ENCODE measurements around the gene OPCML.

The OPCML gene

DNA sequence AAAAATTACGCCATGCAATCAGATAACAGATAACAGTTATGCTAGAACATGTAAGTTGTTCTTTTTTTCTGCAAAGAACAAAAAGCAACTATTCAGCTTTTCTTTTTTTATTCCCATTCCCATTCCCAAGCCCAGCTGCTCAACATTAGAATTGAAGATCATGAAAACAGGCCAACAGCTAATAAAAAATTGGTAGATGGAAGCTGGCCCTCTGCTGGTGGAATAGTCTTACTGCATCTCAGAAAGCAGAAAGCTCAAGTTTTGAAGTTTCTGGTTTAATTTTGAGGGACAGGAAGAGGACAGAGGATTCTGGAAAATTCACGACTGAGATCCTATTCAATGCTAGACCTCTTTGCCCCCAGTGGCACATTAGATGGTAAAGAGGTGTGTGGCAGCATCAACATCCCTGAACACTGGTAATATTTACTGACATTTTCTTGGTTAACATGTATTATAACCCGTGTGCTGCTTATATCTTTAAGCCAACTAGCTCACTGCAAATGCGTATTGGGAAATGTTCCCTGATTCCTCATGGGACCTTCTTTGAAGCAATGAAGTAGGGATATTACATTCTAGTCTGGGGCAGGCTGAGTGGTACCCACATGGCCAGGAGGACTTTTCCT lies 591.2 kb downstream of the OPCML start:
- Histone ChIP-seq H3K4me1 (no peaks in the 10 kb centered on the region), H3K36me3 (replicated peaks) (no peaks in the 10 kb centered on the region), H3K4me3 (no peak overlapping the region), H3K9me3 (no peaks in the 10 kb centered on the region), H3K27me3 (ENCODE audit: low read depth) (no peaks in the 10 kb centered on the region)
- in situ Hi-C loops (cut with MboI; ENCODE audit: low sequenced_read_pairs): no loop called here
- peak; percentile 4 to 10 for DNase-seq (ENCODE audit: low spot score in 2 of 2)

GRCh38 chr11:132937016-132937415 lies 595.3 kb downstream of the OPCML start:
- H3K9me3 ChIP-seq: no peaks in the 10 kb centered on the region
- H3K4me1 ChIP-seq: no peaks in the 10 kb centered on the region
- H3K36me3 ChIP-seq (replicated peaks): no peaks in the 10 kb centered on the region
- no peak for DNase-seq (ENCODE audit: low spot score in 2 of 2)
- no peak overlapping the region for H3K4me3 ChIP-seq
- in situ Hi-C loops (cut with MboI; ENCODE audit: low sequenced_read_pairs): no loop called here
- H3K27me3 ChIP-seq (ENCODE audit: low read depth): no peaks in the 10 kb centered on the region

- in situ Hi-C loops (cut with MboI; ENCODE audit: low sequenced_read_pairs): no loop called here
- no peak for DNase-seq (ENCODE audit: low spot score in 2 of 2)
- Histone ChIP-seq H3K4me1 (no peaks in the 10 kb centered on the region), H3K4me3 (no peak overlapping the region), H3K27me3 (ENCODE audit: low read depth) (no peaks in the 10 kb centered on the region), H3K9me3 (no peaks in the 10 kb centered on the region), H3K36me3 (replicated peaks) (no peaks in the 10 kb centered on the region)
Measured at GRCh38 chr11:132935383-132935782, 596.9 kb downstream of the OPCML start.

- no peaks in the 10 kb centered on the region for H3K36me3 ChIP-seq (replicated peaks)
- no peak for DNase-seq (ENCODE audit: low spot score in 2 of 2)
- no peaks in the 10 kb centered on the region for H3K9me3 ChIP-seq
- H3K27me3 ChIP-seq (ENCODE audit: low read depth): no peaks in the 10 kb centered on the region
- in situ Hi-C loops (cut with MboI; ENCODE audit: low sequenced_read_pairs): no loop called here
- H3K4me3 ChIP-seq: no peak overlapping the region
- no peaks in the 10 kb centered on the region for H3K4me1 ChIP-seq
Measured at GRCh38 chr11:132933703-132934102, 598.6 kb downstream of the OPCML start.

DNA sequence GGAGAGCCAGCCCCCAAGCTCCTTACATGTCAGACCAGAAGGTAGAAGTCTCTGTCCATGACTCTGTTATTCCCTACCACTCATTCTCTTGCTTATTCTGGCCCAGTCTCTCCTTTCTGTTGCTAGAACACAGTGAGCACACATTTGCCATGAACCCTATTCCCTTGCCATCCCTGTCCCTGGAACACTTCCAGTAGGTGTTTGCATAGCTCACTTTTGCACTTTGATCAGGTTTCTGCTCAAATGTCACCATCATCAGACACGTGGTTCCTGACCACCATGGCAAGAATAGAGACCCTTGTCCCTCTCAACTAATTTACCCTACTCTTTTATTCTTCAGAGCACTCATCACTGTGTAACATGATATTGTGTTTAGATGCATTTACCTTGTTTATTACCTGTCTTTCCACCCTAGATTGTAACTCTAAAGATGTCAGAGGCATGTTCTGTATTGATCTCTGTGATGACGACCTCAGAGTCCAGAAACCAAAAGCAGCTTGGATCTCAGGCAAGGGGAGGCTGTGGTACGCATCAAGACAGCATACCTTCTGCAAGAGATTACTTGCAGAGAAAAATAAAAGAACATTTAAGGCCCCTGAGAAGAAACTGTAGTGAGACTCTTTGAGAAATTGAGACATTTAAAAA lies 606.4 kb downstream of the OPCML start:
- Histone ChIP-seq H3K9me3 (no peaks in the 10 kb centered on the region), H3K27me3 (ENCODE audit: low read depth) (no peaks in the 10 kb centered on the region), H3K36me3 (replicated peaks) (no peaks in the 10 kb centered on the region), H3K4me1 (no peaks in the 10 kb centered on the region), H3K4me3 (no peak overlapping the region)
- no peak for DNase-seq (ENCODE audit: low spot score in 2 of 2)
- in situ Hi-C loops (cut with MboI; ENCODE audit: low sequenced_read_pairs): no loop called here

GRCh38 chr11:132921597-132921996 lies 610.7 kb downstream of the OPCML start:
- H3K27me3 ChIP-seq (ENCODE audit: low read depth): no peaks in the 10 kb centered on the region
- no peak overlapping the region for H3K4me3 ChIP-seq
- H3K9me3 ChIP-seq: no peaks in the 10 kb centered on the region
- in situ Hi-C loops (cut with MboI; ENCODE audit: low sequenced_read_pairs): no loop called here
- no peak for DNase-seq (ENCODE audit: low spot score in 2 of 2)
- no peaks in the 10 kb centered on the region for H3K4me1 ChIP-seq
- no peaks in the 10 kb centered on the region for H3K36me3 ChIP-seq (replicated peaks)

GRCh38 chr11:132920451-132921096 lies 611.7 kb downstream of the OPCML start:
- Histone ChIP-seq H3K27me3 (ENCODE audit: low read depth) (no peaks in the 10 kb centered on the region), H3K9me3 (no peaks in the 10 kb centered on the region), H3K36me3 (replicated peaks) (no peaks in the 10 kb centered on the region), H3K4me3 (no peak overlapping the region), H3K4me1 (no peaks in the 10 kb centered on the region)
- DNase-seq (ENCODE audit: low spot score in 2 of 2): no peak
- in situ Hi-C loops (cut with MboI; ENCODE audit: low sequenced_read_pairs): no loop called here

GRCh38 chr11:132914600-132914999 lies 617.7 kb downstream of the OPCML start:
- no peak overlapping the region for H3K4me3 ChIP-seq
- DNase-seq (ENCODE audit: low spot score in 2 of 2): no peak
- H3K9me3 ChIP-seq: no peaks in the 10 kb centered on the region
- no peaks in the 10 kb centered on the region for H3K4me1 ChIP-seq
- H3K27me3 ChIP-seq (ENCODE audit: low read depth): no peaks in the 10 kb centered on the region
- in situ Hi-C loops (cut with MboI; ENCODE audit: low sequenced_read_pairs): no loop called here
- no peaks in the 10 kb centered on the region for H3K36me3 ChIP-seq (replicated peaks)

- Histone ChIP-seq H3K27me3 (ENCODE audit: low read depth) (no peaks in the 10 kb centered on the region), H3K4me3 (no peak overlapping the region), H3K36me3 (replicated peaks) (no peaks in the 10 kb centered on the region), H3K9me3 (no peaks in the 10 kb centered on the region), H3K4me1 (no peaks in the 10 kb centered on the region)
- no peak for DNase-seq (ENCODE audit: low spot score in 2 of 2)
- in situ Hi-C loops (cut with MboI; ENCODE audit: low sequenced_read_pairs): no loop called here
Measured at GRCh38 chr11:132913886-132914285, 618.4 kb downstream of the OPCML start.

DNA sequence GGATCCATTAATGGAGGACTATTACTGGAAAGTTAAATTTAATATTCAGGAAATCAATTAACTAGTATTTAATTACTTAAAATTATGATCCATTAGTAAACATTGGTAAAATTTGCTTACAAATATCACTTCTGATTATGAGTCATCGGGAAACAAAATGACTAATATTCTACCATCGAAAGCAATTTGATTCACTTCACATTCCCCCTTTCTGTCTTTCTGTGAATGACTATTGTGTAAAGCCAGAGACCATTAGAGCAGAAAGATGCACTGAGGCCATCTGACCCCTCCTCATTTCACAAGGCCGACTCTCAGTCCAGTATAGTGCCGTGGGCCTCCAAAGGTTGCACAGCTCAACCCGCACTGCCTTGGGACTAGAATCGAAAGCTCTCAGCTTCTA lies 619.0 kb downstream of the OPCML start:
- Histone ChIP-seq H3K9me3 (no peaks in the 10 kb centered on the region), H3K36me3 (replicated peaks) (no peaks in the 10 kb centered on the region), H3K4me1 (no peaks in the 10 kb centered on the region), H3K27me3 (ENCODE audit: low read depth) (no peaks in the 10 kb centered on the region), H3K4me3 (no peak overlapping the region)
- no peak for DNase-seq (ENCODE audit: low spot score in 2 of 2)
- in situ Hi-C loops (cut with MboI; ENCODE audit: low sequenced_read_pairs): no loop called here

DNA sequence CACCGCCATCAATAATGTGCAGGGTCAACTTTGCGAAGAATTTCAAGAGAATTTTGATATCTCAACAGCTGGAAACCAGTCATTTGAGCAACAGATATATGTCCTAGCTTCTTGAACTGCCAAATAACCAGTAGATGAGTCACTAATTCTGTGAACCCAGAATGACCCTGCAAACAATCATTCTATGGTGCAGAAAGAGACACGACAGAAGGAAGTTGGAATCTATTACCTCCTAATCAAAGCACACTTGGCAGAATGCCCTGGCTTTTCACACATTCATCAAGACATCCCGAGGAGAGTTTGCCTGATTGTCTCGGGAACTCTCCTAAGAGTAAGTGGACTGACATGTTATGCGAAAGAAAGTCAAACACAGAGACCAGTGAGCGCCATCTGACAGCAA lies 621.1 kb downstream of the OPCML start:
- DNase-seq (ENCODE audit: low spot score in 2 of 2): no peak

GRCh38 chr11:132910011-132910760 lies 622.1 kb downstream of the OPCML start:
- no peak for DNase-seq (ENCODE audit: low spot score in 2 of 2)
- in situ Hi-C loops (cut with MboI; ENCODE audit: low sequenced_read_pairs): no loop called here
- Histone ChIP-seq H3K27me3 (ENCODE audit: low read depth) (no peaks in the 10 kb centered on the region), H3K4me1 (no peaks in the 10 kb centered on the region), H3K36me3 (replicated peaks) (no peaks in the 10 kb centered on the region), H3K9me3 (no peaks in the 10 kb centered on the region), H3K4me3 (no peak overlapping the region)

More for the DNA sequence above, 621.1 kb downstream of the OPCML start:
- no peaks in the 10 kb centered on the region for H3K4me1 ChIP-seq
- H3K27me3 ChIP-seq (ENCODE audit: low read depth): no peaks in the 10 kb centered on the region
- H3K4me3 ChIP-seq: no peak overlapping the region
- in situ Hi-C loops (cut with MboI; ENCODE audit: low sequenced_read_pairs): no loop called here
- H3K36me3 ChIP-seq (replicated peaks): no peaks in the 10 kb centered on the region
- H3K9me3 ChIP-seq: no peaks in the 10 kb centered on the region

DNA sequence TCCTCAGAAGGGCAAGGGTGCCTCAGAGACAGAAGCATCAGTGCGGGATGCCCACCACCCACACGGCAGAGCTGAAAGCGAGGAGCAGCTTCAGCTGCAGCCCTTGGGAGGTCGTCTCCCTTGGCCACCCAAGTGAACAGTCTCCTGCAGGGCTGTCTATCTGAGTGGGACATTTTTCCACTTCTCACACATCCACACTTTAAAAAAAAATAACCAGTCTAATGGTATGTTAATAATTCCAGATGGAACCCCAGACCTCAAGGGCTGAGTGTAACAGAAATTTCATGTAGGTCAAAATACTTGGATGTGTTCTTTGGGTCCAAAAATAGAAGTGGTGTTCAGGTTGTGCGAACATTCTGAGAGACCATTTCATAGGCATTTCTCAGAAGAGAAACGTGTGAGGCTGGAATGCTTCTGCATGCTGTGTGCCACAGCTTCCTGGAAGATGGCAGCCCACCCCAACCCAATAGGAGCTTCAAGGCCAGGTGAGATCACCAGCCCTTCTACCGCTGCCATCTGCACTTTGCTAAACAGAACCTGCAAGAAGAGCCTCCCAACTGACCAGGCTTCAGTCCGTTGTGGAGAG lies 623.2 kb downstream of the OPCML start:
- no peaks in the 10 kb centered on the region for H3K9me3 ChIP-seq
- no peaks in the 10 kb centered on the region for H3K27me3 ChIP-seq (ENCODE audit: low read depth)
- no peak overlapping the region for H3K4me3 ChIP-seq
- in situ Hi-C loops (cut with MboI; ENCODE audit: low sequenced_read_pairs): no loop called here
- H3K4me1 ChIP-seq: no peaks in the 10 kb centered on the region
- DNase-seq (ENCODE audit: low spot score in 2 of 2): no peak
- no peaks in the 10 kb centered on the region for H3K36me3 ChIP-seq (replicated peaks)

DNA sequence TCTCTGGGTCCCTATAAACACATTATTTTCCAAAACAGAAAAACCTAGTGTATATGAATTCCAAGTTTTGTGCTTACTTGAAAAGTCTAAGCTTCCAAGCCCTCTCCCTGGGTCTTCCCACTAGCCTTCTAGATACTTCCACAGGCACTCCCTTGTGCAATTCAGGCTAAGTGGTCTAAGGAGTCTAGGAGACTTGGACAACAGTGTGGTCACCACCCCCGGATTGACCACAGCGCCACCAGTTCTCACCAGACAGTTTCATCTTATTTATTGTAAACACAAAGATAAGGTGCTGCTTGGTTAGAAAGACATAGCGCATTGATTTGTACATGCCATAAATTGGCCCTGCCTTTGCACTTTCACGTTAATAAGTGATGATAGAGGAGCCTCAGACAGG lies 623.9 kb downstream of the OPCML start:
- no peaks in the 10 kb centered on the region for H3K27me3 ChIP-seq (ENCODE audit: low read depth)
- no peaks in the 10 kb centered on the region for H3K36me3 ChIP-seq (replicated peaks)
- H3K4me1 ChIP-seq: no peaks in the 10 kb centered on the region
- H3K9me3 ChIP-seq: no peaks in the 10 kb centered on the region
- in situ Hi-C loops (cut with MboI; ENCODE audit: low sequenced_read_pairs): no loop called here
- H3K4me3 ChIP-seq: no peak overlapping the region
- no peak for DNase-seq (ENCODE audit: low spot score in 2 of 2)
